Stimulated activated CD8-positive, alpha-beta memory T cell treated with anti-CD3 and anti-CD28 coated beads, Interleukin-2, amount 100 ng/mL, for 1 hour (primary cell): ENCODE data around the gene PTPRO.

Experiments
- DNase-seq, 2 donors: peaks; one replicate each; pipeline ENCODE4 v3.0.0-alpha.2; 2020; ENCODE audit warnings: low read depth in 2 of 2

PTPRO gene

DNA sequence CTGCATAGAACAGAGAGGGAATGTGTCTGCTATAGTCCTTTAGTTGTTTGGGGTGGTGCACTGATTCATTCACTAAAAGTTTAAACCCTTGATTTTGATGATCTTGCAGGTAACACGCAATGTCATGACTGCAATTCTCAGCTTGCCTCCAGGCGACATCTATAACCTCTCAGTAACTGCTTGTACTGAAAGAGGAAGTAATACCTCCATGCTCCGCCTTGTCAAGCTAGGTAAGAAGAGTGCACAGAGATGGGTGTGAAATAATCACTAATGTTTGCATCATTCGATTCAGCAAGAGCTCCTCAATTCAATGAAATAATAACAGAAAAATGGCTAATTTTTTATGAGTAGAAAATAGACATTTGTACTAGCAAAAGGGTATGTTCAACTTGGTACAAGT lies 203.7 kb downstream of the PTPRO start:
- no peak for DNase-seq

DNA sequence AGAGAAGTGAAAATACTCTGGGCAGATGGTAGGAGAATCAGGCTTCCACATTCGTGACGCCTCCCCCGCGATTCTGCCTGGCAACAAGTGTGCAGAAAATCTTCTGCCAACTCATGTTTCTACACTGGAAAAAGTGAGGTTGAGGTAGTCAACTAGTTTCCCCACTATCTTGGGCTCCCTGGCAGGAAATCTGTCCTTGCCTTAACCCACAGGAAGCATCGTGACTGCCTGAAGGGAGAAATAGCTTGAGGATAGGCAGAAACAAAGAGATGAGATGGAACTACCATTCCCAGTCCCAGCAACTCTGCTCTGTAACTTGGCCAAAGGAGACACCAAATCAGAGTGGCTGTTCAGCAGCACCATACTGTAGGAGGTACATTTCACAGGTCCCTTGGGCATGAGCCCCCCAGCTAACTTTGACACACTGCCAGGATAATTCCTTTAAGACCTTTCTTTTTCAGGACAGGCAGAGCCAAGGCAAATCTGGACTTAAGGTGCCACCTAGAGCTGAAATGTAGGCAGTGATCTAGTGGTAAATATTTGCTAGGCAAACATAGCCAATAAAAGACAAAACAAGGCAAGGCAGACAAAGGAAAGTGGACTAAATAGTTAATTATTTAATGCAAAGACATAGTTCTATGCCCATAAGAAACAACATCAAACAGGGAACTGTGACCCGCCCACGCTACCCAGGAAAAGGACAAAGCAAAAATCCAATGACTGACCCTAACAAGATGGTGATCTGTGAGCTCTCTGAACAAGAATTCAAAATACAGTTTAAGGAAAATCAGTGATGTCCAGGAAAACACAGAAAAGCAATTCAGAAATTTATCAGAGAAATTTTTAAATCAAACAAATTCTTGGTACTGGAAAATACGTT lies 205.1 kb downstream of the PTPRO start:
- no peak for DNase-seq

DNA sequence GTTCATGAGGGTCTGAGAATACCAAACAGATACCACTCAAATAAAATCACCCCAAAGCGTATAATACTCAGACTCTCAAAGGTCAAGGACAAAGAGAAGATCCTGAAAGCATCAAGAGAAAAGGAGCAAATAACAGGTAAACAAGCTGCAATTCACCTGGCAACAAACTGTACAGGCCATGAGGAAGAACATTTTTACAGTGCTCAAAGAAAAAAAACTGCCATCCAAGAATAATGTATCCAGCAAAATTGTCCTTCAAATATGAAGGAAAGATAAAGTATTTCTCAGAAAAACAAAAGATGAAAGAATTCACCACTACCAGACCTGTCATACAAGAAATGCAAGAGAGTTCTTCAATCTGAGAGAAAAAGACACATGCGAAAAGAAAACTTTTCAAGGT lies 206.4 kb downstream of the PTPRO start:
- DNase-seq, result no peak

DNA sequence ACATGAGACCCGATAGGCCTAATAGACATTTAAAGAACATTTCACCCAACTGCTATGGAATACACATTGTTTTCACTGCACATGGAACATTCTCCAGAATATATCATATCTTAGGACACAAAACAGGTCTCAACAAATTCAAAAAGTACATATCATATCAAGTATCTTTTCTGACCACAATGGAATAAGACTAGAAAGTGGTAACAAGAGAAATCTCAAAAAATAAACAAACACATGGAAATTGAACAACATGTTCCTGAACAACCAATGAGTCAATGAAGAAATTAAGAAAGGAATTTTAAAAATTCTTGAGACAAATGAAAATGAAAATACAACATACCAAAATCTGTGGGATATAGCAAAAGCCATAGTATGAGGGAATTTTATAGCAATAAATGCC lies 208.1 kb downstream of the PTPRO start:
- no peak for DNase-seq

DNA sequence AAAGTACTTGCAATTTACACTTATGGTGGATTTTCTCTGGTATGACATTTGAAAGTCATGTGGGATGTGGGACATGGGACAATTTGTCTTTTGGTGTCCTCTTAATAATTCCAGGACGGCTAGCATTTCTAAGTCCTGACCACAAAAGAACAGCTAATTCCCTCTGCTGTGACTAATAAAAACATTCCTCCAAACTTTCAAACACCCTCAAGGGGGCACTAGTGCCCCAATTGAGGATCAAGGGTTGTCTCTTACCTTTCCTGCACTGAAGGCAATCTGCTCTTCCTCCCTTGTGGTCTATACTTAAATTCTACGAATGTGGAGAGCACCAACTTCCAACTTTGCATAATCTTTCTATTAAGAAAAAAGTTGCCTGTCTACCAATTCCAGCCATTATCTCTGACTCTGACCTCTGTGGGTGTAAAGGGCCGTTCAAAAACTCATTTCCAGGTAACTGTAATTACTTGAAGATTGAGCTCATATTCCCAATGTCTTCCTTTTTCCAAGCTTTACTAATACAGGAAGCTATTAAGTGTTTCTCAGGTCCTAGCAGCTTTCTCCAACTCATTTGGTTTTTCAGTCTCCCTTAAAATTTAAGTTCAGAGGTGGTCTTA lies 210.2 kb downstream of the PTPRO start:
- DNase-seq, result no peak

DNA sequence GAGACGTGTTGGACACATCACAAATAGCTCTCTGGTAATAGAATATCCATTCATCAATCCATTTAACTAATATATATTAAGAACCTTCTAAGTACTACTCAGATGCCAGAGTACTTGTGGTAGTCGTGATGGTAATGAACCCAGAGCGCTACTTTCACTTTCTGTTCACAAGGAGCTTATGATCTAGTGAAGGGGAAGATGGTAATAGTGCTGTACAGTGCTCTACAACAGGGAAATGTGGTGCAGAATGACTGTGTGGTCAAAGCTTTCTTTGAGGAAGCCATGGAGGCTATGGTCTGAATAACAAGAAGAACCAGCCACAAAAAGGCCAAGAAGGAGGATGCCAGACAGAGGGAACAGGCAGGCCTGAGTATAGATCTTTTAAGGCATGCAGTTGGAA lies 212.0 kb downstream of the PTPRO start:
- DNase-seq, result no peak

DNA sequence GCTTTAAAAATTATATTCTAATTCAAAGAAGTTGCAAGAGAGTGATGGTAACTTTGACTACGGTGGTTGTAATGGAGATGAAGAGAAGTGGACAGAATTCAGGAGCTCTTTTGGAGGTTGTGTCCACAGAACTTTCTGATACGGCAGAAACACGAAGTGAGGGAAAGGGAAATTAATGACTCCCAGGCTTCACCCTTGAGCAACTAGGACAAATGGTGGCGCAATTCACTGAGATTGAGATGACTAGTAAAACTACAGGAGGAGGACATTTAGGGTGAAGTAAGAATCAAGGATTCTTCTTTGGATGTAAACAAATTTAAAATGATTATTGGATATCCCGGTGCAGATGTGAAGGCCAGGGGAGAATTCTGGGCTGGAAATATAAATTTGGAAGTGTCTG lies 212.6 kb downstream of the PTPRO start:
- no peak for DNase-seq

DNA sequence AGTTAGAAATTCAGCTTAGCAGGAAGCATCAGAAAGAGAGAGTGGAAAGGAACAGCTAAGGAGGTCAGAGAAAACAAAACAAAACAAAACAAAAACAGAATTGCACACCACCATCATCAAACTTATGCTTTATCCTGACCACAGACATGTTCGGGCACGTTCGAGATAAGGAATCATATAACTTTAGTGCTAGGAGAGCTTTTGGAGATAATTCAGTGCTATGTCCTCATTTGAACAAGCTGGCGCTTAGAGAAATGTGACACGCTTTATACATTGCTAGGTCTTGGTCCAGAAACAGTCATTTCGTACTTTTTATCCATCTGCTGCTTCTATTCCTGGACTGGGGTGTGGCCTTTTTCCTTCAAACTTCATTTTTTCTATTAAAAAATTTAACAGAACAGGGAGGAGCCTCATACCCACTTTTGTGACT lies 213.1 kb downstream of the PTPRO start:
- DNase-seq, result no peak

DNA sequence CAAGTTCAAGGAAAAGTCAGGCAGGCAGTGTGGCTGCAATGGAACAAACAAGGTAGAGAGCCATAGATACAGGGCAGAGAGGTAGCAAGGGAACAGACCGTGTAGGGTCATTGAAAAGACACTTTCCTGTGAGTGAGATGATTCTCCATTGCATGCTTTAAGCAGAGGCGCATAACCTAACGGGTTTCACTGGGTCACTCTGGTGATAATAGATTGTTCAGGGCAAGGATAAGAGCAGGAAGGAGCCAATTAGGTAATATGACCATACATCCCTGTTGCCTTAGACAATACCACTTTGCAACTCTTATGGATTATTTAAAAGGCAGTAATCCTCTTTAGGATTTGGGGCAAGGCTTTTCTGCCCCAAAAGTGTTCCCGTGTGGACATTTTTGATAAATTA lies 214.1 kb downstream of the PTPRO start:
- no peak for DNase-seq

DNA sequence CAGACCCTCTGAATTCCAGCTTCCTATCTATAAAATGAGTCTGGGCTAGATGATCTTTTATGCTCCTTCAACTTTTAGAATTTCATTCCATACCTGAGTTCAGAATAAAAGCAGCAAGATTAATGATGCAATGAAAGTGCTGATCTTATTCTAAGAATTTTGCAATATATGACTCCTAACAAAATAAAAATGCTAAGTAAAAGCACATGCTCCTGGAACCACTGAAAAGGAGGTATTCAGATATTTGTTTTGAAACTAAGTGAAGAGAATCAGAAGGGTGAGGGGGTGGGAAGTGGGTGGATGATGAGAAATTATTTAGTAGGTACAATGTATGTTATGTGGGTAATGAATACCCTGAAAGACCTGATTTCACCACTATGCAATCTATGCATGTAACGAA lies 216.6 kb downstream of the PTPRO start:
- no peak for DNase-seq

DNA sequence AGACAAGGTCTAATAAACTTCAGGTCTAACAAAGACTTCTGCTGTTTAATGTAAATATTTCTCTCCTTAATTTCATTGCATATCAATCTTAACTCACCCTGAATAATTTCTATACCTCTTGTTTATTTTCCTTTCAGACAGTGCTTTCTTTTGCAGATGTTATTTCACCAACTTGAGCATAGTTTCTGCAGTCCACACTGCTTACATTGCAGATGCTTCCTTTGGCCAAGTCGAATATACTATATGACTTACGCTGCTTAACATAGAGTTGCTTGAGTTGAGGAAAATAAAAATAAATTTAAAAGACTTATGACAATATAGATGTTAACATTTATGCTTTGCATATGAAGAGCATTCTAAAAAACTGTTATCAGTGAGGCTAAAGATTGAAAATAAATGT lies 217.7 kb downstream of the PTPRO start:
- no peak for DNase-seq

DNA sequence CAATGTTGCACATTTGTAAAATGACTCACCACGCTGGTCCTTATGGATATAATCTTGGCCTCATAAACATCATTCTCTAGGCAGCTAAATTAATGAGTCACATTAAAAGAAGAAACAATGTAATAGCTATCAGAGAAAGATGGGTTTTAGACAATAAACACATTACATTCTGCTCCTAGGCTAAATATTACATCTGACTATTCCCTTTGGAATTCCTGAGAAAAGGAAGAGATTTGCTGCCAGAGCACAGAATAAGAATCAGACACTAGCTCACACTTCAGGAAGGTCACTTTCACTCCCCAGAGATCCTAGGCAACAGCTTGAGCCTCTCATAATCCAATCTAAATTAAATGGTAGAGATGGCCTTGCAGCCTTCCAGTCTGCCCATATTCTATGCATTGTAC lies 218.2 kb downstream of the PTPRO start:
- no peak for DNase-seq

DNA sequence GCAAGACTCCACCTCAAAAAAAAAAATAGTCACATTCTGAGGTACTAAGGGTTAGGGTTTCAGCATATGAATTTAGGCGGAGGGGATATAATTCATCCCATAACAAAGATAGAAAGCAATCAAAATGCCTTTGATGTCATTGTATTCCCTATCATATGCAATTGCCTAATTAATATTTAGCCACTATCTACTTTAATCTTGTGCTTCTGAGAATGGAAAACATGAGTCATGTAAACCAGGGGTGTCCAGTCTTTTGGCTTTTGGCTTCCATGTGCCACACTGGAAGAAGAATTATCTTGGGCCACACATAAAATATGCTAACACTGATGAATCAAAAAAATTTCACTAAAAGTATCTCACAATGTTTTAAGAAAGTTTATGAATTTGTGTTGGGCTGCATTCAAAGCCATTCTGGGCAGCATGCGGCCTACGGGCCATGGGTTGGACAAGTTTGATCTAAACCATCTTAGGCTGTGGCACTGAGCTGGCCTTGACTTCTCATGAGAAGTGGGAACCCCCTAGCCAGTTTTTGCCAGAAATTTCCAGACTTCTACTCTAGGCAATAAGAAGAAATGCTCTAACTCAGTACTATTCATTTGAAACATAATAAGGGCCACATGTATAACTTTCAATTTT lies 219.8 kb downstream of the PTPRO start:
- no peak for DNase-seq

DNA sequence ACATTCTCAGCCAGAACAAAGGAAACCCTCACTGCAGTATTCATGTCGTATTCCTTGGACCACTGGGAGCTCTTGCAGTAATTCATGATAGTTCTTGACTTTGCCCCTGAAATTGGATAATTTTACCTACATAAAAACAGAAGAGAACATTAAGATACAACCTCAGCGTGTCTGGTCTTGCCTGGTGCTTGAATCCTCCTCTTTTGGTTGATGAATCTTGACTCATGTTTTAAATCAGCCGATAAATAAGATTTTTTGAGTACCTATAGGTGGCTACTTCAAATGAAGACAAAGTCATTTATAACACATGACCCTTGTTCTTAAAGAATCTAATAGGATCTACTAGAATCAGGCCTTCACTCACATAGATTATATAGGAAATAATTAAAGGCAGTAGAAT lies 221.0 kb downstream of the PTPRO start:
- no peak for DNase-seq

DNA sequence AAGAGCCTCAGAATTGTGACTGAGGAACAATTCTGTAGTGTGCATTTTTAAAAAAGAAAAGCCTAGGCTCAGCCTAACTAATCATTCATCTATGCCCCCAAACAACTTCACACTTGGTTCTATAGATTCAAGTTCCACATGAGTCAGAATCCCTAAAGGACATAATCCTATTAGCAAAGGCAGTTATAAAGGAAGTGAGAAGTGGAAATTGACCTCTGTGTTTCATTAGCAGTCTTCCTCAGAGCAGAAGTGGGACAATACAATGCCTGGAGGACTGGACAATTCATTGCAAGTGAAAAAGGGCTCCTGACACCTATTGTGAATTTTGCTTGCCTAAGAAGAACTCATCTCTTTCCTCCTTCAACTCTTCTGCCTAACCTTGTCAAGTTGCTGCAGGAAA lies 222.3 kb downstream of the PTPRO start:
- DNase-seq, result no peak

DNA sequence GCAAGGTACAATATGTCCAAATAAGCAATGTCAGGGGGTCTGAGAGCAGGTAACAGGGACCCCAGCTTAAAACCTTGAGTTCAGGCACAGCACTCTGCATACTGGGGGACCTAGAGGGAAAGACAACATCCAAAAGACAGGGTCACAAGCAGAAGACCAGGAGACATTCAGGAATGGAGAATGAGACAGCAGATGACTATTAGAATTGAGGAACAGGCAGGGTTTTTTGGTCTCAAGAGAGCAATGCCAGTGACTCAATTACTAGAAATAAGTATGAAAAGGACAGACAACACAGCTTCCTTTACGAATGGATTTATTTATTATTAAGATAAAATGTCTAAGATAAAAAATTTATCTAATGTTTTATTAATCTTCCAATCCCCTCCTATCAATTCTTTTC lies 223.0 kb downstream of the PTPRO start:
- DNase-seq, result no peak

DNA sequence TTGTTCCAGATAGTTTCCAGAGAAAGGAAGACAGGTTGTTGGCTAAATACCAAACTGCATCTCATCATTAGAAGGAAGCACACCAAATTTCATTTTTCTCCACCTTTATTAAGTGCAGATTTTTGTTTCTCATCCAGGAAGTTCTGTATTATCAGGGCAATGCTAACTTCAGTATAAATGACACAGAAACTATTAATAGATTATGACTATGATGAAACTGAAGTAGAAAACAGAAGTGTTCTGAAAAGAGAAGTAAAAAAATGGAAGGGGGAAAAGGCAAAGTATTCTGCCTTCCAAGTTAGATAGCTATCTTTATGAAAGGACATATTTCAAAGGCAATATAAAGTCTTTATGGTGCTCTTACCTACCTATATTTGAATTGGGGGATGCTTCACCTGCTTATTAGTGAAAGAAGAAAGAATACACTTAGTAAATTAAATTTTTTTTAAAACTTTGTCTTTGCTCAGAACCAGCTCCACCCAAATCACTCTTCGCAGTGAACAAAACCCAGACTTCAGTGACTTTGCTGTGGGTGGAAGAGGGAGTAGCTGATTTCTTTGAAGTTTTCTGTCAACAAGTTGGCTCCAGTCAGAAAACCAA lies 223.9 kb downstream of the PTPRO start:
- no peak for DNase-seq

DNA sequence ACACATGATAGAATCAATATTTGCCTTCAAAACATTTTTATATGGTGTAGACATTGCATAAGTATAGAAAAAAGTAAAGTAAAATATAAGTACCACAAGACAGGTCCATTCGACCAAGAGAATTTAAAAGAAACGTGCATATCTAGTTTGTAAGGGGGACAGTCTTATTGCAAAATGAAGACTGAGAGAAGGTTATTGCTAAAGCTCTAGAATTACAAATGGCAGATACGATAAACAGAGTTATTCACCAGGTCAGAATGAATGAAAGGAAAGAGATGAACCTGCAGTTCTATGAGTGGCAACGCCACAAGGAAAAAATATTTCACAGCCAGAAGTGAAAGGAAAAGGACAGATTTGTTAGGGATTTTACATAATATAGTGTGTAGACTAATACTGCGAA lies 224.8 kb downstream of the PTPRO start:
- DNase-seq, result no peak

DNA sequence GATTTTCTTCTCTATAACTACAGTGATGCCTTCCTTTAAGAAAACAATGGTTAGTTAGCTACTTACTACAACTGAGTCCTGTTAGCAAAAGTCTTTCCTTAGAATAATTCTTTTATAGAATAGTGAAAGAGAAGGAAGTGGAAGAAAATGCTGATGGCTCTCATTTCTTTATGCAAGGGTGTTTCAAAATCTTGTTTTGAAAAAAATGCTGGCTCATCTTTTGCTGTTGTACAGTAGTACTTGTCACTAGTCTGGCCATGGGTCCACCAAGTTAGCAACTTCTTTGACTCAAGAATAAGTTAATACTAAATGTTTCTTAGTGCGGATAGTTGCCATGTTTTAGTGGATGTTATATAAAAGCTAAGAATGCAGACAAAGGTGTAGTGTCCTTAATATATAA lies 225.4 kb downstream of the PTPRO start:
- no peak for DNase-seq

DNA sequence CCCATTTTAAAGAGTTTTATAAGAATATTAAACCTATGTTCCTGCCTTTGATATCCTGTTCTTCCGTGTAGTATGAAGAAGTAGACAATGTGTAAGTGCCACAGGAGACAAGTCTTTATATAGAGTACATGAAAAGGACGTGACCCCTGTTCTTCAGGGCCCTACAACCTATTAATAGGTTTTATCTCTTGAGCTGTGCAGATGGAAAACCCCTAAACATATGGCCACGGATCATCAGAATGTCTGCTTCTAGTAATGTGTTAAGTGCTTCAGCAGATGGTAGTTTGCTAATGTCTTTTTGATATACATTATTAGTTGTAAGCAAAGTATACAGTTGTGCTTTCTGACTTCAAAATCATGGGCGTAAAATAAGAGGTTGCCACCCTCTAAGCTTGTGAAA lies 228.5 kb downstream of the PTPRO start:
- DNase-seq, result no peak

DNA sequence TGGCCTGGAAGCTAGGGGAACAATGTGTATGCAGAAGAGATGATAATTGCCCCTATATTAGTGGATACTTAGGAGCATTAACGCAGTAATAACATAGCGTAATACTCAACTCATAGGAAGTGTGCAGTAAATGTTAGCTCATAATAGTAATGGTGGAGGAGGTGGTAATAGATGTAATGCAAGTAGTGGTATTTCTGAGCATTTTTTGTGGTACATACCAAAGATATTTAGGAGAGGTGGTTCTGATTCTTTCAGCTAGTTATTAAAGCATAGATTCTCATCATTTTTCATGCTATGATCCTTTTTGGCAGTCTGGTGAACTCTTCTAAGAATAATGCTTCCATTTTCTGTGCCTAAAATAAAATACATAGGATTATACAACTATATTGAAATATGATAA lies 233.1 kb downstream of the PTPRO start:
- DNase-seq, result no peak

DNA sequence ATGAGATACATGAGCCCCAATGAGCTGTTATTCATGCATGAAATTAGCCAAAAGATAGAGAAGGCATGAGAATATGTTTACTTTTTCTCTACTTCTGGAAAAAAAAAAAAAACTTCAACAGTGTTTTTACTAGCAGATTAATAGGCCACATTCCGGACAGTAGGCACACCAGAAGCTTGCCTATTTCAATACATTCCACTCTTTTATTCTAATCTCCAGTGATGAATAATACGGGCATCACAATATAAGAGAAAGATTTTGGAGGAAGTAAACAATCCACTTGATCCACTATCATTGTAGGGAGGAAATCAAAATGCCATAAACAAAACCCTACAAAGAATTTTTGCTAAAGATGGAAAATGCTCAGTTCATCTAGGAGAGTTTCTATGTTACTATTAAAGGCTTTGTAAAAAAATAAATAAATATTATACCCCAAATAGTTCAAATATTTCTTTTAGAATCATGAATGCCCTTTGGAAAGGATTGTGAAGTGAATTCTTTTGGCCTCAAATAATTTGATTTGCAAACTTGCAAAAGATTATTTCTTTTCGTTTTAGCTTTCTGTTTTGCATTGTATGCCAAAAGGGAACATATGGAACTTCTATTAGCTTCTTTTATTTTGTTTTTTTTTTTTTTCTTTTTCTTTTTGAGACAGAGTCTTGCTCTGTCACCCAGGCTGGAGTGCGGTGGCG lies 234.2 kb downstream of the PTPRO start:
- DNase-seq, result no peak
